ENCODE measurements around the gene EVL.

EVL gene

GRCh38 chr14:100143934-100144333, 78.7 kb downstream of the EVL start:
- Histone ChIP-seq H3K4me1 (ENCODE audit: insufficient read depth, insufficient read length) (peaks cover 9% of the 10 kb centered on the region), H3K9ac (ENCODE audit: insufficient read length, low read depth) (no peak overlapping the region)
- TF ChIP-seq SUZ12 (IDR thresholded peaks at IDR 0.05; ENCODE audit: extremely low read depth, insufficient read depth, insufficient read length) (no peak), YY1 (IDR thresholded peaks at IDR 0.05; ENCODE audit: insufficient read depth, insufficient read length) (no peak), ZNF274 (IDR thresholded peaks at IDR 0.05; ENCODE audit: low read depth, low read length) (no peak)

DNA sequence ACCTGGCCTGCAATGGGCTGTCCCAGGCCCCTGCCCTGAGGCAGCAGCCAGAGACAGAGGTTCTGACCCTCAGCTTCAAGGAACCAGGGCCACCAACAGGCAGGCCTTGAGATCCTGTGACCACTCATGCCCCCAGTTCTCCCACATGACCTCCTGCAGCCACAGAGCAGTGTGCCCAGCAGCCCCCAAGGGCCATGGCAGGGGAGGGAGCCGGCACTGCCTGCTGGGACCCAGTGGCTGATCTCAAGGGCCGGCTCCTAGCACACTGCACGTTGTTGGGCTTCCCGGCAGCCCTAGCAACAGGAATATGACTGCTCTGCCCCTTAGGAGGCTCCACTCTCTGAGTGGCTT, 79.4 kb downstream of the EVL start:
- no peaks in the 10 kb centered on the region for H3K36me3 ChIP-seq (ENCODE audit: insufficient read depth, insufficient read length, low read length)
- H3K27me3 ChIP-seq (ENCODE audit: insufficient read depth, insufficient read length), result no peaks in the 10 kb centered on the region
- no peak overlapping the region for H3K9ac ChIP-seq (ENCODE audit: insufficient read length, low read depth)
- TF ChIP-seq ZNF274 (IDR thresholded peaks at IDR 0.05; ENCODE audit: low read depth, low read length), result no peak
- no peak for TF ChIP-seq SUZ12 (IDR thresholded peaks at IDR 0.05; ENCODE audit: extremely low read depth, insufficient read depth, insufficient read length)
- TF ChIP-seq YY1 (IDR thresholded peaks at IDR 0.05; ENCODE audit: insufficient read depth, insufficient read length), result no peak
- H3K9me3 ChIP-seq (ENCODE audit: insufficient read depth, low read length), result no peaks in the 10 kb centered on the region
- peaks cover 9% of the 10 kb centered on the region for H3K4me1 ChIP-seq (ENCODE audit: insufficient read depth, insufficient read length)
- DNase-seq (ENCODE audit: low read depth, low spot score), result no peak
- H3K4me3 ChIP-seq (ENCODE audit: insufficient read length, low read depth), result no peak overlapping the region

More at GRCh38 chr14:100143934-100144333, 78.7 kb downstream of the EVL start:
- H3K27me3 ChIP-seq (ENCODE audit: insufficient read depth, insufficient read length), result no peaks in the 10 kb centered on the region
- H3K4me3 ChIP-seq (ENCODE audit: insufficient read length, low read depth), result no peak overlapping the region
- H3K9me3 ChIP-seq (ENCODE audit: insufficient read depth, low read length), result no peaks in the 10 kb centered on the region
- no peak for DNase-seq (ENCODE audit: low read depth, low spot score)
- no peaks in the 10 kb centered on the region for H3K36me3 ChIP-seq (ENCODE audit: insufficient read depth, insufficient read length, low read length)

DNA sequence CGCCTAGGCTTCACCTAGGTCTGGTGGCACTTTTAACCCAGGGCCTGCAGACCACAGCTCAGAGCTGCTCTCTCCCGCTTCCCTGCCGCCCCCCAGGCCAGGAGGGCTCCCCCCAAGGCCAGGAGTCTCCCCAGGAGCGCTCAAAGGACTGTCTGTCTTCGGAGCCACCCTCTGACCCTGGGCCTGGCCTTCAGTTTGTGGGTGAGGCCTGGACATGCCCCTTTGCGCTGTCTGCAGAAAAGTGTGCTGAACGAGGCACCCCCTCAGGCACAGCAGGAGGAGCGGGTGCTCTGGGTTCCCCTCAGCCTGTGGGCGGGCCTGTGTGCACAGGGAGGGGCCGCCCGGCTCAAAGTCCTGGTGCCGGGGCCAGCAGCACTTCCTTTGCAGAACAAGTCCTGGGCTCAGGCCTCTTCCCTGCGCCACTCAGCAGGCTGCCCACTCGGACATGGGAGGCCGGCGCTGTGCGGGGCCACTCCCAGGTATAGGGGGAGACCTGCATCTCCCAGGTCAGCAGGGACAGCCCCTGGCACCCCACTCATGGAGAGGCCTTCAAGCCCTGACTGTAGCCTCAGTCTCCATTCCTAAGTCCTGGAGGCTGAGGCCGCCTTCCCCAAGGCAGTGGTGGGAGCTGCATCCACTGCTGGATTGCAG, 79.9 kb downstream of the EVL start:
- Histone ChIP-seq H3K9ac (ENCODE audit: insufficient read length, low read depth) (no peak overlapping the region), H3K4me1 (ENCODE audit: insufficient read depth, insufficient read length) (peaks cover 12% of the 10 kb centered on the region), H3K9me3 (ENCODE audit: insufficient read depth, low read length) (no peaks in the 10 kb centered on the region), H3K27me3 (ENCODE audit: insufficient read depth, insufficient read length) (no peaks in the 10 kb centered on the region), H3K4me3 (ENCODE audit: insufficient read length, low read depth) (no peak overlapping the region), H3K36me3 (ENCODE audit: insufficient read depth, insufficient read length, low read length) (no peaks in the 10 kb centered on the region)
- TF ChIP-seq YY1 (IDR thresholded peaks at IDR 0.05; ENCODE audit: insufficient read depth, insufficient read length) (no peak), SUZ12 (IDR thresholded peaks at IDR 0.05; ENCODE audit: extremely low read depth, insufficient read depth, insufficient read length) (no peak), ZNF274 (IDR thresholded peaks at IDR 0.05; ENCODE audit: low read depth, low read length) (no peak)
- no peak for DNase-seq (ENCODE audit: low read depth, low spot score)

DNA sequence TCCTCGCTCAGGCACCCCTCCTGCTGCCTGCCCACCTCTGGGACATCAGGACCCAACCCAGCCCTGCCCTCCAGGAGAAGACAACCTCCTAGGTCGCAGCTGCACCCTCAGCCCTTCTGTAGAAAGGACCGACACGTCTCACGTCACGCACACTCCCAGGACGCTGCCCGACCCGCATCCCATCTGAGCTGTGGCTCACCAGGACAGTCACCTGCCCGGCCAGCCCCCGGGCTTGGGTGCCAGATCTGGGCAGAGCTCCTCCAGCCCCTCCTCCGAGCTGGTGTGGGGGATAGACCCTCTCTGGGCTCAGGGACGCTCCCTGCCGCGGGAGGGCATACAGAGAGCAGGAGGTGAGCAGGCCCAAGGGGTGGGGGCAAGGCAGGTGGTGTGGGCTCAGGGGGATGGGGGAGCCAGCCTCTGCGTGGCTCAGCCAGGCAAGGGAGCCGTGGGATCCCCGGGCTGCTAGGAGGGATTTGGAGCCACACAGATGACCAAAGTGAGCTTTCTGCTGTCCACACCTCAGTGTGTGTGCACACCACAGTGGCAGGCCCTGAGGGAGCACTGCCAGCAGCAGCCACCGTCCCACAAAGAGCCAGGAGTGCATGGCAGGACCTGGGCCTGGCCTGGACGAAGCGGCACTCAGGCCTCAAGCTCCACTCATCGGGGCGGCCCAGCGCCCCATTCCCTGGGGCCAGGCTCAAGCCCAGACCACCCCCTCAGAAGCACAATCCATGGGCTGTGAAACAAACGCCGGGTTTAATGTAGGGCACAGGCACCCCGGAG, 80.7 kb downstream of the EVL start:
- no peak overlapping the region for H3K9ac ChIP-seq (ENCODE audit: insufficient read length, low read depth)
- TF ChIP-seq YY1 (IDR thresholded peaks at IDR 0.05; ENCODE audit: insufficient read depth, insufficient read length) (no peak), SUZ12 (IDR thresholded peaks at IDR 0.05; ENCODE audit: extremely low read depth, insufficient read depth, insufficient read length) (no peak), ZNF274 (IDR thresholded peaks at IDR 0.05; ENCODE audit: low read depth, low read length) (no peak)
- H3K4me3 ChIP-seq (ENCODE audit: insufficient read length, low read depth), result no peak overlapping the region
- no peaks in the 10 kb centered on the region for H3K9me3 ChIP-seq (ENCODE audit: insufficient read depth, low read length)
- no peaks in the 10 kb centered on the region for H3K27me3 ChIP-seq (ENCODE audit: insufficient read depth, insufficient read length)
- H3K36me3 ChIP-seq (ENCODE audit: insufficient read depth, insufficient read length, low read length), result no peaks in the 10 kb centered on the region
- peaks cover 14% of the 10 kb centered on the region for H3K4me1 ChIP-seq (ENCODE audit: insufficient read depth, insufficient read length)
- no peak for DNase-seq (ENCODE audit: low read depth, low spot score)

DNA sequence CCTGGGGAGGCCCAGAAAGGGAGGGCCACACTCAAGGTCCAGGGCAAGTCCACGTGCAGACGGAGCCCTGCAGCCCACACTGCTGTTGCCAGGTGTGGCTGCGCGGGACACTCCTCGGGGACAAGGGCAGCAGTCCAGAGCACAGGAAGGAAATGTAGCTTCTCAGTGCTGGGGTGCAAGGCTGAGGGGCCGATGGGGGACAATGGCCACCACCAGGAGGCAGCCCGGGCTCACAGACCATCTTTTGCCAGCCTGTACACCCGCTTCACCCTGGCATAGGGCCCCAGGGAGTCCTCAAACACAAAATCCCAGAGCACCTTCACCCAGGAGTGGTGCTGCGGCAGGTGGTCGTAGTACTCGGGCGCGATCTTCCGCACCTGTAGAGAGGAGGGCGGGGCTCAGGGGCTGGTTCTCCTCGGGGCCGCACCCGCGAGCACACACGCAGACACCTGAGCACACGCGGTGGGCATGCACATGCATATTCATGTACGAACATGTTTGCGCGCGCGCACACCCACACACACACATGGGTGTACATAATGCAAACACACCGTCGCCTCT, 81.4 kb downstream of the EVL start:
- no peaks in the 10 kb centered on the region for H3K9me3 ChIP-seq (ENCODE audit: insufficient read depth, low read length)
- H3K36me3 ChIP-seq (ENCODE audit: insufficient read depth, insufficient read length, low read length), result no peaks in the 10 kb centered on the region
- DNase-seq (ENCODE audit: low read depth, low spot score), result no peak
- H3K4me3 ChIP-seq (ENCODE audit: insufficient read length, low read depth), result no peak overlapping the region
- H3K4me1 ChIP-seq (ENCODE audit: insufficient read depth, insufficient read length), result peaks cover 8% of the 10 kb centered on the region
- H3K9ac ChIP-seq (ENCODE audit: insufficient read length, low read depth), result no peak overlapping the region
- TF ChIP-seq ZNF274 (IDR thresholded peaks at IDR 0.05; ENCODE audit: low read depth, low read length) (no peak), YY1 (IDR thresholded peaks at IDR 0.05; ENCODE audit: insufficient read depth, insufficient read length) (no peak), SUZ12 (IDR thresholded peaks at IDR 0.05; ENCODE audit: extremely low read depth, insufficient read depth, insufficient read length) (no peak)
- H3K27me3 ChIP-seq (ENCODE audit: insufficient read depth, insufficient read length), result no peaks in the 10 kb centered on the region

GRCh38 chr14:100147181-100147631, 82.0 kb downstream of the EVL start:
- Histone ChIP-seq H3K9me3 (ENCODE audit: insufficient read depth, low read length) (no peaks in the 10 kb centered on the region), H3K4me1 (ENCODE audit: insufficient read depth, insufficient read length) (peaks cover 8% of the 10 kb centered on the region), H3K27me3 (ENCODE audit: insufficient read depth, insufficient read length) (no peaks in the 10 kb centered on the region), H3K36me3 (ENCODE audit: insufficient read depth, insufficient read length, low read length) (no peaks in the 10 kb centered on the region), H3K4me3 (ENCODE audit: insufficient read length, low read depth) (no peak overlapping the region), H3K9ac (ENCODE audit: insufficient read length, low read depth) (no peak overlapping the region)
- TF ChIP-seq SUZ12 (IDR thresholded peaks at IDR 0.05; ENCODE audit: extremely low read depth, insufficient read depth, insufficient read length), result no peak
- TF ChIP-seq YY1 (IDR thresholded peaks at IDR 0.05; ENCODE audit: insufficient read depth, insufficient read length), result no peak
- no peak for TF ChIP-seq ZNF274 (IDR thresholded peaks at IDR 0.05; ENCODE audit: low read depth, low read length)
- no peak for DNase-seq (ENCODE audit: low read depth, low spot score)
